OCI-LY7 (cell line): ENCODE results near the gene ELP4. TPM values are rescaled to one million over a fixed set of nuclear protein-coding genes. Genes with fewer than 3 reads are reported as not detected.

Experiments
- BruUV-seq: library from RNA; stranded (reverse); fragments of 400-500 nt; replicated peaks from 2 replicates; lab custom pipeline; 2021; lab: Mats Ljungman, UMichigan
- CTCF ChIA-PET: fragments of 300-600 bp; sonication (Branson Sonifier 250); formaldehyde crosslinking; loops from one replicate; lab custom pipeline; 2022; ENCODE audit warnings: antibody characterized with exemption; ENCODE audit not compliant: unreplicated experiment; lab: Charles Lee
- POLR2A ChIA-PET: fragments of 300-600 bp; sonication (Branson Sonifier 250); formaldehyde crosslinking; loops from one replicate; lab custom pipeline; 2022; ENCODE audit warnings: antibody characterized with exemption; lab: Charles Lee
- DNase-seq: peaks from one replicate; pipeline ENCODE4 v3.0.0-alpha.2; 2015; ENCODE audit warnings: low spot score
- H2AFZ ChIP-seq: fragments of 200-600 bp; sonication (generic), shearing (Covaris generic); 2 replicates; pipeline ENCODE4 v1.6.1; 2014; ENCODE audit warnings: mild to moderate bottlenecking, antibody characterized with exemption, low read length, moderate library complexity
- H3K27ac ChIP-seq: fragments of 200-600 bp; sonication (generic); 2 replicates; pipeline ENCODE4 v1.5.1; 2014; ENCODE audit warnings: mixed run types, low read depth, mild to moderate bottlenecking, moderate library complexity, low read length, inconsistent platforms; ENCODE audit not compliant: poor library complexity, severe bottlenecking
- H3K36me3 ChIP-seq: fragments of 200-600 bp; sonication (generic); 2 replicates; pipeline ENCODE4 v1.6.1; 2014; ENCODE audit warnings: mild to moderate bottlenecking, antibody characterized with exemption, low read length, moderate library complexity, mixed read lengths; ENCODE audit not compliant: insufficient read depth
- H3K4me1 ChIP-seq: fragments of 200-600 bp; sonication (generic); 2 replicates; pipeline ENCODE4 v1.5.1; 2014; ENCODE audit warnings: mild to moderate bottlenecking, low read length; ENCODE audit not compliant: insufficient read depth, poor library complexity, severe bottlenecking
- H3K4me2 ChIP-seq: fragments of 200-600 bp; sonication (generic); 2 replicates; pipeline ENCODE4 v1.6.1; 2014; ENCODE audit warnings: mild to moderate bottlenecking, low read length
- H3K4me3 ChIP-seq: fragments of 200-600 bp; sonication (generic); 2 replicates; pipeline ENCODE4 v1.5.1; 2014; ENCODE audit warnings: mild to moderate bottlenecking, low read depth, low read length; ENCODE audit not compliant: poor library complexity, severe bottlenecking
- H3K79me2 ChIP-seq: fragments of 200-600 bp; sonication (generic); 2 replicates; pipeline ENCODE4 v1.6.1; 2016; ENCODE audit warnings: low read depth, mild to moderate bottlenecking, low read length, moderate library complexity, mixed read lengths; ENCODE audit not compliant: insufficient read depth
- H3K9me2 ChIP-seq: fragments of 200-600 bp; sonication (generic); 2 replicates; pipeline ENCODE4 v1.6.1; 2016; ENCODE audit warnings: mild to moderate bottlenecking, low read length, mixed read lengths; ENCODE audit not compliant: insufficient read depth
- H3K9me3 ChIP-seq: fragments of 200-600 bp; sonication (generic); 2 replicates; pipeline ENCODE4 v1.6.1; 2014; ENCODE audit warnings: mild to moderate bottlenecking, mixed run types, low read length, mixed read lengths
- H4K20me1 ChIP-seq: fragments of 200-600 bp; sonication (generic); 2 replicates; pipeline ENCODE4 v1.6.1; 2014; ENCODE audit warnings: mild to moderate bottlenecking, antibody characterized with exemption, low read length, moderate library complexity, mixed read lengths; ENCODE audit not compliant: insufficient read depth
- EZH2phosphoT487 ChIP-seq: fragments of 200-600 bp; sonication (generic); IDR thresholded peaks from 2 replicates; pipeline ENCODE4 v1.6.1; 2018; ENCODE audit warnings: low read depth, borderline replicate concordance, mild to moderate bottlenecking, mixed run types, antibody characterized with exemption, low read length, moderate library complexity, mixed read lengths
- intact Hi-C: fragments of 100-400 bp; cut with micrococcal nuclease; formaldehyde crosslinking; loops from one replicate; pipeline ENCODE4 v1.10.0; 2022; ENCODE audit not compliant: unreplicated experiment
- total RNA-seq, 2 experiments: library from RNA; depleted of rRNA in 1 of 2; stranded (reverse); fragments of >200 nt in 1 of 2; shearing (Covaris generic) in 1 of 2; gene quantifications; 2 replicates each; pipeline ENCODE4 v1.2.3, GENCODE V29; 2014 to 2022
- TF ChIP-seq, protein P1 (sequence below): fragments of 200-600 bp; sonication (generic); conservative IDR thresholded peaks from 2 replicates; pipeline ENCODE4 v1.5.1; 2014; ENCODE audit warnings: mild to moderate bottlenecking, antibody characterized with exemption, low read length, moderate library complexity, mixed read lengths

The ELP4 gene
- total RNA-seq, 2 experiments from 2014 or later = 27.6 to 32.7 TPM

DNA sequence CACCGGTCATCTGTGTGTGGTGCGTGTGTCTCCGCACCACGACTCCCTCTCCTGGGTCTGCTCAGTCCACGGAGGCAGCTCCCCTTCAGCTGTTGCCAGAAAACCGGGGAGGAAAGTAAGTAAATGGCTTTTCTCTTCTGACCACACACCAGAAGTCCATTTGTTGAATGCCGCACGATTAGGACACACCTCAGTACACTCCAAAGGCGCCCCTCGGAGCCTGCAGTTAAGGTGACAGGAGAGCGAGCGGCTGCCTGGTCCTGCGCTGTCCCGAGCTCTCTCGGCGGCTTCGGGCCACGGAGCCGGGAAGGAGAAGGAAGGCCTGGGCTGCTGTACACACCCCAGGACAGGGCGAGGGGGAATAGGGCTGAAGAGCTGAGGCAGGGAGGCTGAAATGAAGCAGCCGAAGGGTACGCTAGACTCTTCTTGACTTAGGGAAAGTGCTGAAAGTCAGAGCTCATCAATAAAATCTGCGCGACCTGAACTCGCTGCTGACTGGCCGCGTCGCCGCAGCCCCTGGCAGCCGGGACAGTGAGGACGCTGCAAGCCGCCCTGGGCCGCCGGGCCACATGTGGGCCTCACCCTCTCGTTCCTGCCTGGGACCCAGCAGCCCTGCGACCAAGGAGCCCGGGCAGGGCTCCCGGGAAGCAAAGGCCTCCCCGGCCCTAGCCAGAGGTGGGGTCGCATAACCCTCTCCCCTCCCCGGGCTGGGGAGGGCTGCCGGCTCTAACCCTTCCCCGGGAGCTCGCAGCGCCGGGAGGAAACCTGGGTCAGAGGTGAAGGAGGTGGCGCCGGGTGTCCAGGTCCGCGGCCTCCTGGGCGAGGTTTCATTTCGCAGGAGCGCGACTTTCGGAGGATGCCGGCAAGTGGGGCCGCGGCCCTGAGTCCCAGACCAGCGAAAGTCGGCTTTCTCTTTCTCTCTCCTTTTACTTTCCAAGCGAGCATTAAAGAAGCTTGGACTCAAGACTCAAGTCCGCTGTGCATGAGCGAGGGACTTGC is 303.1 kb downstream of the ELP4 start:
- POLR2A ChIA-PET = no interaction called here
- no peak for DNase-seq
- Histone ChIP-seq H3K4me1 (no peaks in the 10 kb centered on the region), H2AFZ (no peak overlapping the region), H3K9me2 (no peaks in the 10 kb centered on the region), H4K20me1 (no peaks in the 10 kb centered on the region), H3K36me3 (no peaks in the 10 kb centered on the region), H3K9me3 (no peaks in the 10 kb centered on the region), H3K79me2 (no peaks in the 10 kb centered on the region), H3K4me3 (no peak overlapping the region), H3K27ac (no peak overlapping the region), H3K4me2 (peak overlapping the region; percentile 9; the same call in 1 of the 2 replicates)
- BruUV-seq = no TSS peak
- intact Hi-C loops = no loop called here
- CTCF ChIA-PET = no interaction called here
- no peak for TF ChIP-seq EZH2phosphoT487
- TF ChIP-seq, protein P1, sequence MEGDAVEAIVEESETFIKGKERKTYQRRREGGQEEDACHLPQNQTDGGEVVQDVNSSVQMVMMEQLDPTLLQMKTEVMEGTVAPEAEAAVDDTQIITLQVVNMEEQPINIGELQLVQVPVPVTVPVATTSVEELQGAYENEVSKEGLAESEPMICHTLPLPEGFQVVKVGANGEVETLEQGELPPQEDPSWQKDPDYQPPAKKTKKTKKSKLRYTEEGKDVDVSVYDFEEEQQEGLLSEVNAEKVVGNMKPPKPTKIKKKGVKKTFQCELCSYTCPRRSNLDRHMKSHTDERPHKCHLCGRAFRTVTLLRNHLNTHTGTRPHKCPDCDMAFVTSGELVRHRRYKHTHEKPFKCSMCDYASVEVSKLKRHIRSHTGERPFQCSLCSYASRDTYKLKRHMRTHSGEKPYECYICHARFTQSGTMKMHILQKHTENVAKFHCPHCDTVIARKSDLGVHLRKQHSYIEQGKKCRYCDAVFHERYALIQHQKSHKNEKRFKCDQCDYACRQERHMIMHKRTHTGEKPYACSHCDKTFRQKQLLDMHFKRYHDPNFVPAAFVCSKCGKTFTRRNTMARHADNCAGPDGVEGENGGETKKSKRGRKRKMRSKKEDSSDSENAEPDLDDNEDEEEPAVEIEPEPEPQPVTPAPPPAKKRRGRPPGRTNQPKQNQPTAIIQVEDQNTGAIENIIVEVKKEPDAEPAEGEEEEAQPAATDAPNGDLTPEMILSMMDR = no peak

DNA sequence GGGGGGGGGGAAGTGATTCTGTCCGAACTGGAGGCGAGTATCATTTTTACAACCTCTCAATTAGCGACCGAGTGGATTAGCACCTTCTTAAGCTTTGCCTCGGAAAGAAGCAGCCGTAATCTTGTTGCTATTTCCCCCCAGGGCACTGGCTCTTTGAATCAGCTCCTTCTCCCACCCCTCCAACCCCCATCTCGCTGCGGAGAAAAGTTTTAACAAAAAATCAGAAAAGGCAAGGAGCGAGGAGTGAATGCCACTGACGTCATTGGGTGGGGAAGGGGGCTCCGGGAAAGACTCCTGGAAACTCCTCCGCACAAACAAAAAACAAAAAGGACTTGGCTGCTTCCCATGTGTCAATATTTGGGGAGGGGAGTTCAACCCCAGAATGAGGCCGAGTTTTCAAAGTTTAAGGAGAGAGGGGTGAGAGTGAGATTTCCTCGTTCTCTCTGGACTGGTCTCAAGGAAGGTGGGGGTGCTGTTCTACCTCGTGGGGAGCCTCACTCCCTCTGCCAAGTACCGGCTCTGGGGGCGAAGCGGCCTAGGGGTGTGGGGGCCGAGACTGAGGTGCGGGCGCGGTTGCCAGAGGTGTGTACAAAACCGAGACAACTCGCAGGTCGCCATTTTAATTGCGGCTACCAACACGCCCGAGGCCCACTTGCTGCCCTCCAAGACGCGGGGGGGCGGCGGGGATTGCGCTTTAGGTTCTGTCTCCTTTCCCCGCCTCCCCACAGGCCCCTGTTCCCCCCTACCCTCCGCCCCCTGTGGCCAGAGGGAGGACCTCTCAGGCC is 304.0 kb downstream of the ELP4 start:
- no peak overlapping the region for H2AFZ ChIP-seq
- no peaks in the 10 kb centered on the region for H3K9me2 ChIP-seq
- TF ChIP-seq EZH2phosphoT487 = no peak
- TF ChIP-seq, protein P1 = no peak
- CTCF ChIA-PET = no interaction called here
- no peaks in the 10 kb centered on the region for H4K20me1 ChIP-seq
- intact Hi-C loops = no loop called here
- no peak overlapping the region for H3K4me2 ChIP-seq
- no TSS peak for BruUV-seq
- H3K27ac ChIP-seq = no peak overlapping the region
- POLR2A ChIA-PET = no interaction called here
- H3K9me3 ChIP-seq = no peaks in the 10 kb centered on the region
- no peak for DNase-seq
- no peaks in the 10 kb centered on the region for H3K36me3 ChIP-seq
- no peak overlapping the region for H3K4me3 ChIP-seq
- no peaks in the 10 kb centered on the region for H3K4me1 ChIP-seq
- no peaks in the 10 kb centered on the region for H3K79me2 ChIP-seq
